Cardiac septum (tissue), 1 donor: ENCODE measurements around the gene MOB3B. TPM values are rescaled to one million over a fixed set of nuclear protein-coding genes. Genes with fewer than 3 reads are reported as not detected.

ENCODE experiments used
- DNase-seq: peaks from one replicate; pipeline ENCODE4 v3.0.0-alpha.2; 2020; ENCODE audit warnings: low spot score
- intact Hi-C: fragments of 100-400 bp; cut with DNase I; formaldehyde crosslinking; loops from one replicate; pipeline ENCODE4 v1.14.0; 2022
- total RNA-seq: library from RNA; stranded (reverse); fragmentation: NEBNext Ultra II Directional; extraction: Animal tissue kit (Norgen Biotek cat#: 25700); gene quantifications from one replicate; pipeline ENCODE4 v1.2.1, GENCODE V29; 2021
- donor health status: DM: no; HTN: no; CAD: no.

MOB3B gene
- total RNA-seq, 1 donor from 2014 or later, result 0.51 TPM

- intact Hi-C loops, result no loop called here
- no peak for DNase-seq
Measured at GRCh38 chr9:27337833-27338526, 191.6 kb downstream of the MOB3B start.

GRCh38 chr9:27337236-27337635 is 192.4 kb downstream of the MOB3B start:
- no peak for DNase-seq
- intact Hi-C loops, result no loop called here

GRCh38 chr9:27336829-27337228 is 192.8 kb downstream of the MOB3B start:
- intact Hi-C loops, result no loop called here
- DNase-seq, result no peak

GRCh38 chr9:27336126-27336525 is 193.5 kb downstream of the MOB3B start:
- intact Hi-C loops, result no loop called here
- no peak for DNase-seq

- intact Hi-C loops, result no loop called here
- DNase-seq, result no peak
Measured at GRCh38 chr9:27335075-27335474, 194.5 kb downstream of the MOB3B start.

- intact Hi-C loops, result loop anchor here (1.0 to 2.0 kb wide), 2 partner anchors 196 to 213 kb away; partner anchors contain the start of gene MOB3B
- DNase-seq, result no peak
Measured at GRCh38 chr9:27333241-27334052, 196.2 kb downstream of the MOB3B start.

GRCh38 chr9:27331393-27331792 is 198.2 kb downstream of the MOB3B start:
- no peak for DNase-seq
- intact Hi-C loops, result no loop called here

GRCh38 chr9:27329291-27329690 is 200.3 kb downstream of the MOB3B start:
- DNase-seq, result no peak
- intact Hi-C loops, result no loop called here

- no peak for DNase-seq
- intact Hi-C loops, result no loop called here
Measured at GRCh38 chr9:27328483-27328882, 201.1 kb downstream of the MOB3B start.

GRCh38 chr9:27311184-27311583 is 218.4 kb downstream of the MOB3B start:
- intact Hi-C loops, result no loop called here
- DNase-seq, result no peak

GRCh38 chr9:27310582-27310981 is 219.0 kb downstream of the MOB3B start:
- DNase-seq, result no peak
- intact Hi-C loops, result no loop called here

GRCh38 chr9:27308691-27309390 is 220.8 kb downstream of the MOB3B start:
- DNase-seq, result no peak
- intact Hi-C loops, result no loop called here

GRCh38 chr9:27304521-27304920 is 225.1 kb downstream of the MOB3B start:
- DNase-seq, result no peak
- intact Hi-C loops, result no loop called here

- DNase-seq, result no peak
Measured at GRCh38 chr9:27303219-27303618, 226.4 kb downstream of the MOB3B start.

GRCh38 chr9:27297050-27297449 is 232.6 kb downstream of the MOB3B start, which contains the start of gene EQTN:
Gene EQTN, minus strand, starts transcription at chr9:27297150. Its CDS starts 95 bp downstream, at chr9:27297055.
- intact Hi-C loops, result no loop called here

More at GRCh38 chr9:27303219-27303618, 226.4 kb downstream of the MOB3B start:
- intact Hi-C loops, result no loop called here

GRCh38 chr9:27293996-27294395 is 235.6 kb downstream of the MOB3B start:
- intact Hi-C loops, result no loop called here
- no peak for DNase-seq

More at GRCh38 chr9:27297050-27297449, 232.6 kb downstream of the MOB3B start, which contains the start of gene EQTN:
- no peak for DNase-seq

- DNase-seq, result no peak
- intact Hi-C loops, result no loop called here
Measured at GRCh38 chr9:27292659-27293405, 236.8 kb downstream of the MOB3B start.

GRCh38 chr9:27291292-27291691 is 238.3 kb downstream of the MOB3B start:
- no peak for DNase-seq
- intact Hi-C loops, result no loop called here

- intact Hi-C loops, result no loop called here
- no peak for DNase-seq
Measured at GRCh38 chr9:27282269-27282668, 247.3 kb downstream of the MOB3B start.
